Measurements from ENCODE around the gene CACNA1D.

GRCh38 chr3:53616971-53617892 is 122.8 kb downstream of the CACNA1D start:
- TF ChIP-seq, protein P1, sequence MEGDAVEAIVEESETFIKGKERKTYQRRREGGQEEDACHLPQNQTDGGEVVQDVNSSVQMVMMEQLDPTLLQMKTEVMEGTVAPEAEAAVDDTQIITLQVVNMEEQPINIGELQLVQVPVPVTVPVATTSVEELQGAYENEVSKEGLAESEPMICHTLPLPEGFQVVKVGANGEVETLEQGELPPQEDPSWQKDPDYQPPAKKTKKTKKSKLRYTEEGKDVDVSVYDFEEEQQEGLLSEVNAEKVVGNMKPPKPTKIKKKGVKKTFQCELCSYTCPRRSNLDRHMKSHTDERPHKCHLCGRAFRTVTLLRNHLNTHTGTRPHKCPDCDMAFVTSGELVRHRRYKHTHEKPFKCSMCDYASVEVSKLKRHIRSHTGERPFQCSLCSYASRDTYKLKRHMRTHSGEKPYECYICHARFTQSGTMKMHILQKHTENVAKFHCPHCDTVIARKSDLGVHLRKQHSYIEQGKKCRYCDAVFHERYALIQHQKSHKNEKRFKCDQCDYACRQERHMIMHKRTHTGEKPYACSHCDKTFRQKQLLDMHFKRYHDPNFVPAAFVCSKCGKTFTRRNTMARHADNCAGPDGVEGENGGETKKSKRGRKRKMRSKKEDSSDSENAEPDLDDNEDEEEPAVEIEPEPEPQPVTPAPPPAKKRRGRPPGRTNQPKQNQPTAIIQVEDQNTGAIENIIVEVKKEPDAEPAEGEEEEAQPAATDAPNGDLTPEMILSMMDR (IDR thresholded peaks at IDR 0.05): no peak
- TF ChIP-seq POLR2A (IDR thresholded peaks at IDR 0.05): no peak
